IPS-18c (cell line): ENCODE measurements around the gene C6orf120.

Experiments
- H3K4me3 ChIP-seq: 2 replicates; pipeline ENCODE4 v1.7.0; 2013; ENCODE audit warnings: low read depth, mild to moderate bottlenecking, low read length, moderate library complexity; ENCODE audit not compliant: insufficient read depth
- H3K9me3 ChIP-seq: one replicate; pipeline ENCODE4 v1.6.1; 2013; ENCODE audit warnings: mild to moderate bottlenecking, low read length, moderate library complexity; ENCODE audit not compliant: control insufficient read depth, insufficient read depth

C6orf120 gene

DNA sequence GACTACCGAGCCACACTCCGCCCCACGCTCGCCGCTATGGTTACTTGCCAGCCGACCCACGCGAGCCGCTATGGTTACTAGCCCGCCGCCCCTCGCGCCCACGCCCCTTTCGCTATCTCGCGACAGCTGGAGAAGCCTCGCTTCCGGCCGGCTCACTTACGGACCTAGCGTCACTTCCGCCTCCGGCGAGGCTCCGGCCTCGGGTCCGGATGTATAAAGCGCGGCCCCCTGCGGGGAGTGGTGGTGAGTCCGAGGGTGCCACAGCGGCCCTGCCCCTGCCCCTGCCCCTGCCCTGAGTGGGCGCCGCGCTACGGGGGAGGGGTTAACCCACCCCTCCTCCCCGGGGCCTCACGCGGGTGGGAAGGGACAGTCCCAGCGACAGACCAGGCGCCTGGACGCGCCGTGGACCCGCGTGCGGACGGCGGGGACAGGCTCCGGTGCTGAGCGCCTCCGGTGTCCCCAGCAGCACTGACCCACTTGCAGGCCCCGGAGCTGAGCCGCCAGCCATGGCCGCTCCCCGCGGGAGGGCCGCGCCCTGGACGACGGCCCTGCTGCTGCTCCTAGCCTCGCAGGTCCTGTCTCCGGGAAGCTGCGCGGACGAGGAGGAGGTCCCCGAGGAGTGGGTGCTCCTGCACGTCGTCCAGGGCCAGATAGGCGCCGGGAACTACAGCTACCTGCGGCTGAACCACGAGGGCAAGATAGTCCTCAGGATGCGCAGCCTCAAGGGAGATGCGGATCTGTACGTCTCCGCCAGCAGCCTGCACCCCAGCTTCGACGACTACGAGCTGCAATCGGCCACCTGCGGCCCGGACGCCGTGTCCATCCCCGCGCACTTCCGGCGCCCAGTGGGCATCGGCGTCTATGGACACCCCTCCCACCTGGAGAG is at the start of gene C6orf120, which contains the start of gene WDR27:
Gene C6orf120, plus strand, starts transcription at position 173 of the 886 bp plus-strand sequence. Its CDS starts 334 bp downstream, at position 507.
Gene WDR27, minus strand, starts transcription at position 76 of the 886 bp plus-strand sequence. CDS start 13,024 bp downstream, outside the sequence.
- H3K9me3 ChIP-seq, result no peaks in the 10 kb centered on the region
- peak within 1 kb of the TSS; percentile 97 for H3K4me3 ChIP-seq

DNA sequence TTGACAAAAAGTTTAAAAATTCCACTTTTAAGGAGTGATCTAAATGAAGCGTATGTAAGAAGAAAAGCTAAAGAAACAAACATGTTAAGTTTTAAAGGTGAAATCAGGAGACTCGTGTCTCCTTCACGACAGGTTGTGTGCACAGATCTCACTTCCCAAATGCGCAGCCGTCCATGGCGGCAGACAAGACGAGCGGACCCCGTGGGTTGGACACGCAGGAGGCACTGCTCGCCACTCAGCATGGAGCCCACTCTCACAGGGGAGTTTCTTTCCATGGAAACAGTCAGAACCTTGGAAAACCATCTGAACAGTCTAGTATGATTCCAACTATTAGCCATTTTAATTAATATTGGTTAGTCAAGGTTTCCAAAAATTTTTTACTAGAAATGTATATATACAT is 49.0 kb upstream of the C6orf120 start:
- no peak overlapping the region for H3K4me3 ChIP-seq
- peaks cover 6% of the 10 kb centered on the region for H3K9me3 ChIP-seq

DNA sequence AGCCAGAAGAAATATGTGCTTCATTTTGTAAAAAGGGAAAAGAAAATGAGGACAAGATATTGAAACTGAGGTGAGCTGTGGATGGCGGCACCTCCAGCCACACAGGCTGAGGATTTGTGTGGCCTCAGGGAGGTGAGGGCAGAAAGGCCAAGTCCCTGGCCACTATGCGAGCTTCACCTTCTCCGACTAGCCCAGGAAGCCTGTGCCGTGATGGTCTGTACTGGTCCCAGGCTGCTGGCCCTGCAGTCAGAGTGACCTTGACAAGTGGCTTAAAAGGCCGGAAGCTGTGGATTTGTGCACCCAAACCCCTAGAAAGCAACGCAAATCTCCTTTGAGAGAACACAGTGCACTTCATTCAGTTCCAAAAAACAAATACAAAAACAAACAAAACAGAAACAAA is 48.2 kb upstream of the C6orf120 start:
- Histone ChIP-seq H3K9me3 (peaks cover 6% of the 10 kb centered on the region), H3K4me3 (no peak overlapping the region)

DNA sequence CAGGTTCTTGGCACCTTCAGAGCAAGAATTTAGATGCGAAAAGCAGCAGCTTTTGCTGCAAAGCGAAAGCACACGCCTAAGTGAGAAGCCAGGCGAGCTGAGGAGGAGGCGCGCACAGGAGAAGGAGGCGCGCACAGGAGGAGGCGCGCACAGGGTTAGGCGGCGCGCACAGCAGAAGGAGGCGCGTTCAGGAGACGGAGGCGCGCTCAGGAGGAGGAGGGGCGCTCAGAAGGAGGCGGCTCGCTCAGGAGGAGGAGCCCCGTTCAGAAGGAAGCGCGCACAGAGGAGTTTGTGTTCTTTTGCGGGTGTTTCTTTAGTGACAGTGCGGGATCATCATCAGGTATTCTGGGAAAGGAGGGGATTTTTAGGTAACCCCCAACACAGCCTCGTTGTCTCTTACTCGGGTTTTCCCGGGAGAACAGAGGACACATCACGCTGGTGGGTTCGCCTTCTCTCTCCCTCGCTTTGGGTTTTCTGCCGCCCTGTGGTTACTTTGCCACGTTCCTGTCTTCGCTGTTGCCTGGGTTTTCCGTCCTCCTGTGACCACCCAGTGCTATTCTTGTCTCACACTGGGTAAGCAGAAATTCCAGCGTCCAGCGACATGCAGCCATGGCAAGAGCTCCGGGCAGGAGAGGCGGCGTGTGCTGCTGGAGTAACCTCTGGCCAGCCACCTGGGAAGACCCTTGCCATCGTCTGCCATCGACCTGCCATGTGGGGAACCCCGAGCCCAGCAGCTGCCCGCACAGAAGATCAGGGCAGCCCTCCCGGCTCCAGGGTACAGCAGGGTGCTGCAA is 47.1 kb upstream of the C6orf120 start:
- Histone ChIP-seq H3K9me3 (peaks cover 6% of the 10 kb centered on the region), H3K4me3 (no peak overlapping the region)

DNA sequence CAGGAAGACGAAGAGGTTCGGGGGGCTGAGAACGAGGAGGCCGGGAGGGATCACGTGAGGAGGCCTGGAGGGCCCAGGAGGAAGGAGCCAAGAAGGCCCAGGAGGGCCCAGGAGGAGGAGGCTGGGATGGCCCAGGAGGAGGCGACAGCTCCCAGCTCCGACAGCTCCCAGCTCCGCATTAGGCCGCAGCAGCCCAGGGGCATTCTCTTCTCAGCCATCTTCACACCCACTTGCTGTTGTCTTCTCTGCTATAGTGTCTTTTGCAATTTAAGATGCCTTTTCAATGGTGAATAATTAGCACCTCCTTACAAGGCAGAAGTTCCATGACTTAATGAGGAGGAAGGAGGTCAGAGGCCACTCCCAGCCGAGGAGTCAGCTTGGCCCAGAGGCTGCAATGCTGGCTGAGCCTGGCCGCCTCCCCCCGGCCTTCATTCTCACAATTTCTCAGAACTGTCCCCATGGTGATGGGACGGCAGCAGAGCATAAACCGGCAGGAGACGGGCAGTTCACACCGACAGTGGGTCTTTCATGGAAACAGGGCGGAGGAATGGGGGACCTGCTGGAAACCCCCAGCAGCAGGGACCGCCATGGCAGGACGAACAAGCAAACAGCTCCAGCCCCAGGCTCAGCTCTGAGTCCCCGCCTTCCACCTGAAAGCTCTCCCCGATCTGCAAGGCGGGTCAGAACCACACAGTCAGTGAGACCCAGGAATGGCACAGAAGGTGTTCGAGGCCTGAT is 45.2 kb upstream of the C6orf120 start:
- Histone ChIP-seq H3K9me3 (peaks cover 6% of the 10 kb centered on the region), H3K4me3 (no peak overlapping the region)

DNA sequence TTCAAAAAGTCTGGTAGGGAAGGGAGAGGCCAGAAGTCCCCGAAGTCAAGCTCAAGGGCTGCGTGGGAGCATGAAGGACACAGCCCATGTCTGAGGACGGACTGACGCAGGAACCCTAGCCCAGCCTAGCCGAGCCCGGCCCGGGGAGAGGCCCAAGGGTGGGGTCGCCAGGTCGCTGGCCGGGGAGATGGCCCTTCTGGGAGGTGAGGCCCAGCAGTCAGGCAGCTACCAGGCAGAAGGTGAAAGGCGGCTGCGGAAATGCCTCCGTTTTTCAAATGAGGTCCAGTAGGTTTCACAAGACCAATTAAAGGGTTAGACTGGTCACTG is 44.7 kb upstream of the C6orf120 start:
- no peak overlapping the region for H3K4me3 ChIP-seq
- peaks cover 6% of the 10 kb centered on the region for H3K9me3 ChIP-seq

DNA sequence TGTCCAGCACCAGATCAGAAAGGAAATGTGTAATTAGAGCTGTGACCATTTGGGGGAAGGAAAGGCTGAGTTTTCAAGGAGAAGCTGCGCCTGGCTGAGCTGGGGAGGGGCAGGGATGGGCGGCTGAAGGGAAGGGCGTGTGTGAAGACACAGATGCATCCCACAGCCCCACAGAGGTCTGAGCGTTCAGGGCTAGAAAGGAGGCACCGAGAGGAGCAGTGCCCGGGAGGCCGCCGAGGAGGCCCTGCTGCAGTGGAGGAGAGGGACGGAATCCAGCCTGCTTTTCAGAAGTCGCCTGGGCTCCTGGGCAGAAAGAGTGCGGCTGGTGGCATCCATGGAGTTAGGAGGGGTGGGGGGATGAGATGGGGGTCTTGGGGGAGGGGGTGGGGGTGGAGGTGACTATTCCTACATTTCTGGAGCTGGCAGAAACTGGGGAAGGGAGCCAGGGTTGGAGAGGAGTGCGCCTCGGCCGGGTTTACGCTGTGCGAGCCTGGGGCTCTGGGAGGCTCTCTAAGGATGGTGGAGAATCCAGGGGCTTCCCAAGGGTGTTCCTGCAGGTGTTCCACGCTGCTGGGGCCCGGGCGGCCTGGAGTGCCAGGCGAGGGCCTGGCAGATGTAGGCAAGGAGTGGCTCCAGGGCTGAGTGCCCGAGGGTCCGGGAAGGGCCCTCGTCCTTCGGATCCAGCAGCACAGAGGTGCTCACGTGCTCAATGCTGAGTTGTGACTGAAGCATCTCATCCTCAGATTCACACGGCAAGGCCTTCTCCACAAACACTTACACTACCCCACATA is 41.9 kb upstream of the C6orf120 start:
- Histone ChIP-seq H3K4me3 (no peak overlapping the region), H3K9me3 (peaks cover 2% of the 10 kb centered on the region)

DNA sequence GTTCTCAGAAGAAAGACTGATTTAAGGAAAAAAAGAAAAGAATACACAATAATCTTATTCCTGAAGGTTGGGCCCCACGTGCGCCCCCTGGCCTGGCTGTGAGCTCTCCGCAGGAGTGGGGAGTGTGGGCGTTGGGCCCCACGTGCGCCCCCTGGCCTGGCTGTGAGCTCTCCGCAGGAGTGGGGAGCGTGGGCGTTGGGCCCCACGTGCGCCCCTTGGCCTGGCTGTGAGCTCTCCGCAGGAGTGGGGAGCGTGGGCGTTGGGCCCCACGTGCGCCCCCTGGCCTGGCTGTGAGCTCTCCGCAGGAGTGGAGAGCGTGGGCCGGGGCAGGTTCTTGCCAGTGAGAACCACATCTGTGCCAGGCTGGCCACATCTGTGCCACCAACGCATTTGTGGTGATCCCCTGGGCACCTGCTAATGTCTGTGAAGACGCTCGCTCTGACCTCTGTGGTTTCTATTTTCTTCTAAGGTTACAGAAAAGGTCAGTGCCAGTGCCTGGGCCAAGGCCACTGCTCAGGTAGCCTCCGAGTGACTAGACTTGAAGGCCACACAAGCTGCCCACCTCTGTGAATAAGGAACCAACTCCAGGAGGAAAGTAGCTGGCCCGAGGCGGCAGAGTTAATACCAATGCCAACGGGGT is 41.1 kb upstream of the C6orf120 start:
- Histone ChIP-seq H3K9me3 (no peaks in the 10 kb centered on the region), H3K4me3 (no peak overlapping the region)

DNA sequence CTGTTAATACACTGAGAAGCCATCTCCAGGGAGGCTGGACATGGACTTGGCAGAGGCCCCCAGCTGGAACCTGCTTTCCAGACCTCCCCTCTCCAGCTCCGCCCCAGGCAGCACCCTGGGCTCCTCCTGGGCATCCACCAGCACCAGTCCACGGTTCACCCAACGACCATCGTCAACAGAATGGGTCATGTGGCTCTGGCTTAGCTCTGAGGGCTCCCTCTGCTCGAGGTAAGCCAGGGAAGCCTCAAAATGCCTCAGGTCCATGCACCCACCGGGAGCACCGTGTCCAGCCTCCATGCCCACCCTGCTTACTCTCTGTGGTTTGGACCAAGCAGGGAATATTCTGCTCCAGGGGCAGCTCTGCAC is 40.6 kb upstream of the C6orf120 start:
- Histone ChIP-seq H3K4me3 (no peak overlapping the region), H3K9me3 (no peaks in the 10 kb centered on the region)

DNA sequence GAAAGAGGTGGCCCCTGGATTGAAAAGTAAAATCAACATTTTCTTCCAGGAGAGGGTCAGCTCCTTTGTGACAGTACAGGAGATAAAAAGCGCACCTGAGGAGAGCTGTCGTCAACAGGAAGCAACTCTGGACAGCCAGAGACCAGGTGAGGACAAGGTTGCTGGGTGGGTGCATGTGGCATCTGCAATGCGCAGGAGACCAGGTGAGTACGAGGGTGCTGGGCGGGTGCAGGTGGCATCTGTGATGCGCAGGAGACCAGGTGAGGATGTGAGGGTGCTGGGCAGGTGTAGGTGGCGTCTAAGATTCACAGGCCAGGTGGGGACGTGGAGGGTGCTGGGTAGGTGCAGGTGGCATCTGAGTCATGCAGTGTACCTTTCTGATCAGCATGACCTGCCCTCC is 38.5 kb upstream of the C6orf120 start:
- H3K9me3 ChIP-seq, result no peaks in the 10 kb centered on the region
- no peak overlapping the region for H3K4me3 ChIP-seq

DNA sequence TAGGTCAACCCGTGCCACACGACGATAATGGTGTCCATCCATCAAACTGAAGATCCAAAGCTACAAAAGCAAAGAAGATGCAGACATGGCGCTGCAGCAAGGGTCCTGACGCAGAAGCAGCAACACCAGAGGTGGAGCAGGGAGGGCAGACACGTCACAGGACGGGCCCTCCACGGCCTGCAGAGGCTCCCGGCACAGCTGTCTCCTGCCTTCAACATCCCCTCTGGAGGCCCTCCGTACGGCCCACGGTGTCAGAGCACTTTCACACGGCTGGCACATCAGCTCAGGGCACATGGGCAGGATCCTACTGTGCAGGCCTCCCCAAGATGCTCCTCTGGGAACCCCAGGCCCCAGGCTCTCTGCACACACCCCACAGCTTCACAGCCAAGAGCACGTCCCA is 37.7 kb upstream of the C6orf120 start:
- no peak overlapping the region for H3K4me3 ChIP-seq
- H3K9me3 ChIP-seq, result no peaks in the 10 kb centered on the region

DNA sequence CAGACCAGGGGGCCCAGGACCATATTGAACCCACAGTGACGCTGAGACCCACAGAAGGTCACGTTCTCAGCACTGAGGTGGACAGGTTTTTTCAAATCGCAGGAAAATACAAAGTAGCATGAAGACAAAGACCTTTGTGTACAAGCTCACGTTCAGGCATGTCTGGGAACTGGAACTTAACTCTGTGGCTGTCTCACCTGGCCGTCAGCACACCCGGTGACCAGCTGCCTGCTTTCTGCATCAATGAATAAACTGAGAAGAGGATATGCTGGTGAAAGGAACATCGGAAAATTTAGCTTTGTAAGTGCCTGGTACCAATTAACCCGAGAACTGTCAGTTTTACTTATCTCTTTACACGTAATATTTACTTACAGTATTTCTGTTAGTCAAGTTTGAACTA is 36.6 kb upstream of the C6orf120 start:
- no peaks in the 10 kb centered on the region for H3K9me3 ChIP-seq
- no peak overlapping the region for H3K4me3 ChIP-seq

DNA sequence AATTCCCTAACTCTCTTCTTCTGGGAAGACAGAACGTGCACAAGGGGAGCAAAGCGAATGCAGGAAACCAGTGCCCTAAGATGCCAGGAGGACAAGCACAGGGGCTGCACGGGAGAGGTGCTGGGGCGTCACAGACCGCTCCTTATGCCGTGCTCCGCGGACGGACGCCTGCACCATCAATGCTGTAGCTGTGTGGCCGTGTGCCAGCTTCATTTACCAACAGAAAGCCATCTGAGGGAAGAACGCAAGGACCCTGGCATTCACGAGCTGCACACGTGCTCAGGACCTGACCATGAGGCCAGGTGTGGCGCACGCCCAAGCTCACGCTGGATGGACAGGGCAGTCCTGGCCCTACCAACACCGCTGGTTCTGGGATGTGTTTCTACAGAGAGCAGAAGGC is 35.5 kb upstream of the C6orf120 start:
- H3K4me3 ChIP-seq, result no peak overlapping the region
- H3K9me3 ChIP-seq, result no peaks in the 10 kb centered on the region

DNA sequence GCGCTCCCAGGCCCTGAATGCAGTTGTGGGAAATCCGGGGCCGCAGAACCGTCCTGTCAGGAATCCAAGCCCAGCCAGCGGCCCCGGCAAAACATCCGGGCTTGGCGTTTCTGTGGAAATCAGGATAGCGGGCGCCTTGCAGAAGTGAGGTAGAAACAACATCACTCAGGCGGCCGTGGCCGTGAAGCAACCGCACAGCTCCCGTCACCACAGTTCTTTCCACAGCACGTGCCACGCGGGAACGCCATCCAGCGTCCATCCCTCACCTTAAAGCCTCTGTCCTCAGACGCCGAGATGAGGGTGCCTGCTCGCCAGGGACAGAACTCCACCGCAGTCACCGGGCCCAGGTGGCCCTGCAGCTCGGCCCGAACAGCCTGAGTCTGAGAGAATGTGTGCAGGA is 34.2 kb upstream of the C6orf120 start:
- no peaks in the 10 kb centered on the region for H3K9me3 ChIP-seq

DNA sequence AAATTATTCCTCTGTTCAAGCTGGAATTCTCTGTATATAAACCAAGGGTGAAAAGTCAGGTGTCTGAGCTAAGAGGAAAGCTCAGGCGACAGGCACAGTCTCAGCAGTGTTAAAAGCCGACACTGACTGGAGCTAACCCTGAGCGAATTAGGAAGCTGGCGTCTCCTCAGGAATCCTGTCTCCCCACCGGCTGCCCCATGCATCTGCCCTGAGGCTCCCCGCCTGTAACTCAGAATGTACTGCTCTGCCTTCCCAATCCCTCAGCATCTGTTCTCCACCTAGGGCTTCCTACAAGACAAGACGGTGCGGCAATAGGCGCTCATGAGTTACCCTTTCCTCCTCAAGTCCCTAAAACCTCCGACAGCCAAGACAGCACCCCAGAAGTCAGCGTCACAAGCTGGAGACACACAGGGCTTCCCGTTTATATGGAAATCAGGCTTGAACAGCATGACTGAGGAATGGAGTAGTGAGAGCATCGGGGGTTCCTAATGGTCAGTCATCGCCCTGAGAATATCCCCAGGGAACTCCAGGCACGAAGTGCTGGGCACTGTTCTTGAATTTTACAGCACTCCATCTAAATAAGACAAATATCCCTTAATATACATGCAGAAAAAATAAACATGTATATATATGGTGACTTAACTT is 33.6 kb upstream of the C6orf120 start:
- no peaks in the 10 kb centered on the region for H3K9me3 ChIP-seq
- no peak overlapping the region for H3K4me3 ChIP-seq

More for the DNA sequence above, 34.2 kb upstream of the C6orf120 start:
- H3K4me3 ChIP-seq, result no peak overlapping the region

DNA sequence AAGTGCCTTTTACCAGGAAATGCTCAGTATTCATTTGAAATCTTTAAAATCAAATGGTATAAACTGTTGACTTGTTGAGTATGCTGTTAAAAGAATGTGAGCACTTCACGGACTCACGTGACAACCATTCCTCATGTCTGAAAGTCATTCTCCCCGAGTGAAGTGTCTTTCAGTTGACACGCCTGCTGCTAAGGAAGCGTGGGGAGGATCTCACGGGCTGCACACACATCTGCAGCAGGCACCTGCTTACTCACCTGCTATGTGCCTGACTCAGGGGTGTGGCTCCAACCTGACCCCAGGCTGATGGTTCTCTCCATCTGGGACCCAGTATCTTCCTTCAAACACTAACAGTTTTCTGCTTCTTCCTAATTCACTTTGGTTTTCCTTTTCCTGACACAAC is 32.8 kb upstream of the C6orf120 start:
- H3K4me3 ChIP-seq, result no peak overlapping the region
- no peaks in the 10 kb centered on the region for H3K9me3 ChIP-seq
